Spleen (tissue), 7 donors: ENCODE data around the gene TPO.

Experiments used
- POLR2A ChIP-seq, 3 donors: fragments of 450-650 bp; IDR thresholded peaks; one replicate each; pipeline ENCODE4 v1.5.1; 2017; ENCODE audit warnings: antibody characterized with exemption in 3 of 3, mild to moderate bottlenecking in 1 of 3
- TF ChIP-seq, protein P1 (sequence below), 11 experiments: fragments of 200-600 bp in 7 of 11; fragments of 450-650 bp in 4 of 11; sonication (generic) in 4 of 11; IDR thresholded peaks in 8 of 11; conservative IDR thresholded peaks in 3 of 11; 1 replicate in 7 of 11; 2 replicates in 4 of 11; pipeline versions ENCODE4 v1.4.0 to v1.8.0; 2016 to 2021; ENCODE audit warnings: antibody characterized with exemption in 11 of 11, inconsistent platforms in 4 of 11, mild to moderate bottlenecking in 1 of 11
- donor health status: DM: no; HTN: no; CAD: no; lungs with moderate emphysema.
- donor health status: DM: no; HTN: no; CAD: no.
- donor health status: DM: no; HTN: no; CAD: no.

DNA sequence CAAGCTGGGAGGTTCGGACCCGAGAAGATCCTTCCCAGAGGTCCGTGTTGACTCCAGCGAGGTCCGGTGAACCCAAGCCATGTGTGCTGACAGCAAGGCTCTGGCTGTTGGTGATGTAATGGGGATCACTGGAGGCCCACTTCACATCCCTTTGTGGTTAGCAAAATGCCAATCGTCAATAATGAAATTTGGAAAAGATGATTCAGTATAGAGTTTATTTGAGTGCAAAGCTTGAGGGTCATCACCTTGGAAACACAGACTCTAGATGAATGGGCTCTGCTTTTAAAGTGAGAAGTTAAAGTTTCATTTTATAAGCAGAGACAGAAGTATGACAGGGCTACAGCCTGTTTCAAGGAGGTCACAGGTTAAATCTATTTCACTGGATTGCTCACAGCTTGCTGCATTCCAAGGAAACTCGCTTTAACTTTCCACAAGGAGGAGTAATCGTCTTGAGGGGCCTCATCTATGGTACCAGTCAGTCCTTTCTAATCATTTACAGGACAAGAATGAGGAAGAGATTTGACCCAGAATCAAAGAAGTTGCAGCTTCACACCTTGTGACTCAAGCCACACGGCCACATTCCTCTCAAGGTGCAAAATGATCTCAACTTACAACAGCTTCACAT, 140.5 kb downstream of the TPO start:
- TF ChIP-seq, protein P1, sequence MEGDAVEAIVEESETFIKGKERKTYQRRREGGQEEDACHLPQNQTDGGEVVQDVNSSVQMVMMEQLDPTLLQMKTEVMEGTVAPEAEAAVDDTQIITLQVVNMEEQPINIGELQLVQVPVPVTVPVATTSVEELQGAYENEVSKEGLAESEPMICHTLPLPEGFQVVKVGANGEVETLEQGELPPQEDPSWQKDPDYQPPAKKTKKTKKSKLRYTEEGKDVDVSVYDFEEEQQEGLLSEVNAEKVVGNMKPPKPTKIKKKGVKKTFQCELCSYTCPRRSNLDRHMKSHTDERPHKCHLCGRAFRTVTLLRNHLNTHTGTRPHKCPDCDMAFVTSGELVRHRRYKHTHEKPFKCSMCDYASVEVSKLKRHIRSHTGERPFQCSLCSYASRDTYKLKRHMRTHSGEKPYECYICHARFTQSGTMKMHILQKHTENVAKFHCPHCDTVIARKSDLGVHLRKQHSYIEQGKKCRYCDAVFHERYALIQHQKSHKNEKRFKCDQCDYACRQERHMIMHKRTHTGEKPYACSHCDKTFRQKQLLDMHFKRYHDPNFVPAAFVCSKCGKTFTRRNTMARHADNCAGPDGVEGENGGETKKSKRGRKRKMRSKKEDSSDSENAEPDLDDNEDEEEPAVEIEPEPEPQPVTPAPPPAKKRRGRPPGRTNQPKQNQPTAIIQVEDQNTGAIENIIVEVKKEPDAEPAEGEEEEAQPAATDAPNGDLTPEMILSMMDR (IDR thresholded peaks at IDR 0.05 in 8 of 11, conservative IDR thresholded peaks at IDR 0.05 in 3 of 11): peak in 5 of 11 experiments; percentile 16 to 42 (median 30)
- TF ChIP-seq POLR2A (IDR thresholded peaks at IDR 0.05): no peak
